ENCODE data around the gene COL19A1. TPM values are rescaled to one million over a fixed set of nuclear protein-coding genes. Genes with fewer than 3 reads are reported as not detected.

Gene COL19A1
- total and polyA plus RNA-seq, 3 donors from 2014 or later, result 0.30 to 2.5 (median 1.4) TPM

DNA sequence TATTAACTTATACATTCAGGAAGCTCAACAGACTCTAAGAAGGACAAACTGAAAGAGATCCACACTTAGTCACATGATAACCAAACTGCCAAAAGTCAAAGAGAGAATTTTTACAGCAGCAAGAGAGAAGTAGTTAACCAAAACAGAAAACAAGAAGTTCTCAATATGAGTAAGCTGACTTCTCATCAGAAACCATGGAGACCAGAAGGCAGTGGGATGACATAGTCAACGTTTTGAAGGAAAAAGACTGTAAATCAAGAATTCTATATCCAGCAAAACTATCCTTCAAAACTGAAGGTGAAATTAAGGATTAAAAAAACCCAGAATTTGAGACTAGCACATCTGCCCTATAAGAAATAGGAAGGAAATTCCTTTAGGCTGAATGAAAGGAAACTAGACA, 60.4 kb downstream of the COL19A1 start:
- Histone ChIP-seq H3K9me3 (no peaks in the 10 kb centered on the region), H3K27me3 (no peaks in the 10 kb centered on the region), H3K4me1 (no peaks in the 10 kb centered on the region), H3K4me3 (no peak overlapping the region), H3K36me3 (ENCODE audit: low read depth, missing control alignments) (no peaks in the 10 kb centered on the region), H3K27ac (no peak overlapping the region)
- WGBS, 2 donors, result 88 to 91% methylated on average over 1 of the region's 1 CpG
- intact Hi-C loops (cut with DNase I; ENCODE audit: low total_unique reads), result no loop called here
- TF ChIP-seq CTCF (IDR thresholded peaks at IDR 0.05) (no peak), POLR2A (IDR thresholded peaks at IDR 0.05) (no peak)
- no peak for DNase-seq

DNA sequence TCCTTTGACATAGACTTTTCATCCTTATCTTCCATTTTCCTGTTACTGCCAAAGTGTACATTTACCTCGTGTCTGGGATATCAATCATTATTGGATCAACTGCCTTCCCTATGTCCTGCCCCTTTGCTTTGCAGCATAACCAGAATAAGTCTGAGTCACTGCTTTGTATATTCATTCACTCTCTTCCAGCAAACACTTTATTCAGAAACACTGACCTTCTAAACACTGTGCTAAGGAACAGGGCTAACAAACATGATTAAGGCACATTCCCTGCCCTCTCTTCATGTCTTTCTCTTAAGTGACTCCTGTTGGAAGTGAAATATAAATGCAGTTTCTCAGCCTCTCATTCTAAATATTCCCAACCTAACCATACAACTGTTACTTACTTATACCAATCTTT, 66.9 kb downstream of the COL19A1 start:
- no peaks in the 10 kb centered on the region for H3K4me1 ChIP-seq
- 26 to 41% methylated on average over 1 of the region's 1 CpG for WGBS, 2 donors

DNA sequence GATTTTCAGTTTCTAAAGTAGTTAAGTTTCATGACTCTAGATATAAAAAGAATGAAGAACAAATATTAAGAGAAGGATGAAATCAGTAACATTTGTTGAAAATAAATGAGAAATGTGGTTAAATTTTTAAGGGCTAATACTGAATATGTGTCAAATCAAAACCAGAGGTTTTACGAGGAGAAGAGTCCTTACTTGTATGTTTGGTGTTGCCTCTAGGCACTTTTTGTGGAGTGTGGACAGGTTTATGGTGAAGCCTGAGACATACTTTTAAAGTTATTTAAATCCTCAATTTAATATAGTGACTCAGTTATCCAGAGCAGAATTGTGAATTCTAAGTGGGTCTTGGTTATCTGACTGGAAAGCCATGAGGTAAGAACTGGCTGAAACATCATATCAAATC, 68.7 kb downstream of the COL19A1 start:
- intact Hi-C loops (cut with DNase I; ENCODE audit: low total_unique reads), result no loop called here
- H3K27ac ChIP-seq, result no peak overlapping the region
- H3K4me3 ChIP-seq, result no peak overlapping the region
- H3K4me1 ChIP-seq, result no peaks in the 10 kb centered on the region
- 94 to 95% methylated on average over 1 of the region's 1 CpG for WGBS, 2 donors
- no peak for DNase-seq
- H3K27me3 ChIP-seq, result no peaks in the 10 kb centered on the region
- no peaks in the 10 kb centered on the region for H3K9me3 ChIP-seq
- no peak for TF ChIP-seq POLR2A (IDR thresholded peaks at IDR 0.05)
- TF ChIP-seq CTCF (IDR thresholded peaks at IDR 0.05), result no peak
- H3K36me3 ChIP-seq (ENCODE audit: low read depth, missing control alignments), result no peaks in the 10 kb centered on the region

More for the DNA sequence above, 66.9 kb downstream of the COL19A1 start:
- H3K27me3 ChIP-seq, result no peaks in the 10 kb centered on the region
- intact Hi-C loops (cut with DNase I; ENCODE audit: low total_unique reads), result no loop called here
- no peak overlapping the region for H3K27ac ChIP-seq
- no peak for DNase-seq
- no peaks in the 10 kb centered on the region for H3K36me3 ChIP-seq (ENCODE audit: low read depth, missing control alignments)
- no peak overlapping the region for H3K4me3 ChIP-seq
- TF ChIP-seq POLR2A (IDR thresholded peaks at IDR 0.05), result no peak
- H3K9me3 ChIP-seq, result no peaks in the 10 kb centered on the region

GRCh38 chr6:69936674-69937363, 70.5 kb downstream of the COL19A1 start:
- Histone ChIP-seq H3K36me3 (ENCODE audit: low read depth, missing control alignments) (no peaks in the 10 kb centered on the region), H3K27ac (no peak overlapping the region), H3K9me3 (no peaks in the 10 kb centered on the region), H3K4me1 (no peaks in the 10 kb centered on the region), H3K4me3 (no peak overlapping the region), H3K27me3 (no peaks in the 10 kb centered on the region)
- DNase-seq, result no peak
- TF ChIP-seq CTCF (IDR thresholded peaks at IDR 0.05) (no peak), POLR2A (IDR thresholded peaks at IDR 0.05) (no peak)
- intact Hi-C loops (cut with DNase I; ENCODE audit: low total_unique reads), result no loop called here

GRCh38 chr6:69937402-69938136, 71.2 kb downstream of the COL19A1 start:
- Histone ChIP-seq H3K4me3 (no peak overlapping the region), H3K27me3 (no peaks in the 10 kb centered on the region), H3K36me3 (ENCODE audit: low read depth, missing control alignments) (no peaks in the 10 kb centered on the region), H3K9me3 (no peaks in the 10 kb centered on the region), H3K27ac (no peak overlapping the region), H3K4me1 (no peaks in the 10 kb centered on the region)
- 85 to 93% methylated on average over 7 of the region's 7 CpGs for WGBS, 2 donors
- no peak for TF ChIP-seq POLR2A (IDR thresholded peaks at IDR 0.05)
- no peak for TF ChIP-seq CTCF (IDR thresholded peaks at IDR 0.05)
- DNase-seq, result no peak
- intact Hi-C loops (cut with DNase I; ENCODE audit: low total_unique reads), result no loop called here
